Activated T-helper 2 cell treated with anti-CD3 and anti-CD28 coated beads, Interferon-gamma antibody, Interleukin-2, Interleukin-4, amounts not matched to agents 10 μg/mL and 5 μg/mL and 100 μg/mL, durations not matched to agents 14 hours and 24 hours and 36 hours (primary cell): ENCODE data around the gene SMURF1. TPM values are rescaled to one million over a fixed set of nuclear protein-coding genes. Genes with fewer than 3 reads are reported as not detected.

Source experiments
- DNase-seq: peaks from one replicate; pipeline ENCODE4 v3.0.0; 2021; ENCODE audit warnings: low spot score
- H3K27ac Mint-ChIP-seq: one replicate; pipeline ENCODE4 v1.8.0; 2021; ENCODE audit warnings: mixed read lengths
- H3K27me3 Mint-ChIP-seq: one replicate; pipeline ENCODE4 v1.8.0; 2021; ENCODE audit warnings: low read depth, mixed read lengths
- H3K36me3 Mint-ChIP-seq: one replicate; pipeline ENCODE4 v1.8.0; 2021; ENCODE audit warnings: low read depth, mixed read lengths
- H3K4me1 Mint-ChIP-seq: one replicate; pipeline ENCODE4 v1.8.0; 2021; ENCODE audit warnings: low read depth, mixed read lengths
- H3K4me3 Mint-ChIP-seq: one replicate; pipeline ENCODE4 v1.8.0; 2021; ENCODE audit warnings: low read depth, mild to moderate bottlenecking, moderate library complexity, mixed read lengths
- H3K9me3 Mint-ChIP-seq: one replicate; pipeline ENCODE4 v1.8.0; 2021; ENCODE audit warnings: mixed read lengths
- intact Hi-C: fragments of 100-400 bp; cut with micrococcal nuclease; formaldehyde crosslinking; loops from one replicate; pipeline ENCODE4 v1.15.1; 2023
- total RNA-seq: library from RNA; stranded (reverse); gene quantifications from 2 replicates; pipeline ENCODE4 v1.2.3, GENCODE V29; 2022

The SMURF1 gene
- total RNA-seq, 1 donor from 2014 or later, result 13.5 TPM

DNA sequence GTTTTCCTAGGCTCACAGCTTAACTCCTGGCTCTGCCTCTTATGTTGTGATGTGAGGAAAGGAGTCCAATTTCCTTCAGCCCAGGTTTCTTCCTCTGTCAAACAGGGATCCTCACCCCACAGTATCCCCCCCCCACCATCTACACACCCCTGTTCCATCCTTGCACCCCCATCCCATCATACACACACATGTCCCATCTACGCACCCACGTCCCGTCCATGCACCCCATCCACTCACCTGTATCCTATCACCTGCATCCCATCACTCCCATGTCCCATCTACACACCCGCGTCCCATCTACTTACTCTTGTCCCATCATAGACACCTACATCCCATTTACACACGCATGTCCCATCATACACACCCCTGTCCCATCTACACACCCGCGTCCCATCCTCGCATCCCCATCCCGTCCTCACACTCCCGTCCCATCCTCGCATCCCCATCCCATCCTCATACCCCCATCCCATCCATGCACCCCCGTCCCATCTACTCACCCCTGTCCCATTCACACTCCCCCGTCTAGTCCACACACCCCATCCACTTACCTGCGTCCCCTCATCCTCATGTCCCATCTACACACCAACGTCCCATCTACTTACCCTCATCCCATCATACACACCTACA is 148.3 kb downstream of the SMURF1 start:
- Mint-ChIP-seq H3K4me3 (no peak overlapping the region), H3K27ac (no peak overlapping the region), H3K9me3 (no peaks in the 10 kb centered on the region), H3K4me1 (peaks cover 6% of the 10 kb centered on the region), H3K27me3 (no peaks in the 10 kb centered on the region), H3K36me3 (peaks cover 66% of the 10 kb centered on the region)
- no peak for DNase-seq
- intact Hi-C loops, result no loop called here

DNA sequence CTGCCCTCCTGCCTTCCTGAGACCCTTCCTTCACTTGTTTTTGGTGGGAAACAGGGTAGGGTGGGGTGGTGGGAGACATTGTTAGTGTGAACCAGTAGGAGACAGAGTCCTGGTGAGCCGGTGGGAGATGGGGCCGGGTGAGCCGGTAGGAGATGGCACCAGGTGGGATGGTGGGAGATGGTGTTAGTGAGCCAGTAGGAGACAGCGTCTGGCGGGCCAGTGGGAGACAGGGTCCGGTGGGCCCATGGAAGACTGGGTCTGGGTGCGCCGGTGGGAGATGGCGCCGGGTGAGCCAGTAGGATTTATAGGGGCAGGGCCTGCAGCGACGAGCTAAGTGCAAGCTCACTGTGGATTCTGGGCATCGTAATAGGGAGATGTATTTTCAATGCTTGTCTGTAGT is 148.8 kb downstream of the SMURF1 start:
- intact Hi-C loops, result no loop called here
- Mint-ChIP-seq H3K27me3 (no peaks in the 10 kb centered on the region), H3K9me3 (no peaks in the 10 kb centered on the region), H3K36me3 (peaks cover 70% of the 10 kb centered on the region), H3K4me3 (no peak overlapping the region), H3K4me1 (peaks cover 6% of the 10 kb centered on the region), H3K27ac (no peak overlapping the region)
- DNase-seq, result no peak

DNA sequence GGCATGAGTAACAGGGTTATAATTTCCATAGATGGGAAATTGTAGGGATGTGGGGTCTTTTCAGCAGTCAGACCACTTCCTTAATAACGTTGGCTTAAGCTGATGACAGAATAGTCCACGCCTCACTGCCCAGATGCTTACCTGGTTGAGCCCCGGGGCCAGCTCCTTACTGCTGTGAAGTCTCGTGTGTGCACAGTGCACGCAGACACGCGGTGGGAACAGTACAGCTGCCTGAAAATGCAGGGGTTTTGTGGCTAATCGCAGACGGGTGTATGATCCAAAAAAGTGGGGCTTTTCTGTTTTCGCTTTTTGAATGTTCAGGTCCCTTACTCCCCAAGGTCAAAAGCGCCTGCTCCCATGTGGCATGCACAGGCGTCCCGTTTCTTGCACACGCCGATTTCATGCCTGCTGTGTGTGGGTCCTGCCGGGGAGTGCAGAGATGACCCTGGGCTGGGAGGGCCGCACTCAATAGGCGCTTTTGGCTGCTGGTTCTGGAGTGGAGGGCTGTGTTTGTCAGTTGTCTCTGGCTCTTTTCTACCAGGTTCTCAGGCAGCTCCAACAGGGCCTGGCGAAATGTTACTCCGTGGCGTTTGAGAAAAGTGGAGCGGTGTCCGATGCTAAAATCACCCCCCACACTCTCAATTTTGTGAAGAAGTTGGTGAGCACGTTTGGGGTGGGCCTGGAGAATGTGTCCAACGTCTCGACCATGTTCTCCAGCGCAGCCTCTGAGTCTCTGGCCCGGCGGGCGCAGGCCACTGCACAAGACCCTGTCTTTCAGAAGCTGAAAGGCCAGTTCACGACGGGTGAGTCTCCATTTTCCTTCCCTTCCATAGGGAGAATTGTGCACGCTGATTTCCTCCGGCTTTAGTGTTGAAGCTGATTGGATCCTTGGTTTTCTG is 149.6 kb downstream of the SMURF1 start:
- DNase-seq, result no peak
- H3K27ac Mint-ChIP-seq, result no peak overlapping the region
- H3K27me3 Mint-ChIP-seq, result no peaks in the 10 kb centered on the region
- H3K9me3 Mint-ChIP-seq, result no peaks in the 10 kb centered on the region
- H3K36me3 Mint-ChIP-seq, result peaks cover 73% of the 10 kb centered on the region
- no peak overlapping the region for H3K4me3 Mint-ChIP-seq
- peaks cover 6% of the 10 kb centered on the region for H3K4me1 Mint-ChIP-seq
- intact Hi-C loops, result no loop called here

DNA sequence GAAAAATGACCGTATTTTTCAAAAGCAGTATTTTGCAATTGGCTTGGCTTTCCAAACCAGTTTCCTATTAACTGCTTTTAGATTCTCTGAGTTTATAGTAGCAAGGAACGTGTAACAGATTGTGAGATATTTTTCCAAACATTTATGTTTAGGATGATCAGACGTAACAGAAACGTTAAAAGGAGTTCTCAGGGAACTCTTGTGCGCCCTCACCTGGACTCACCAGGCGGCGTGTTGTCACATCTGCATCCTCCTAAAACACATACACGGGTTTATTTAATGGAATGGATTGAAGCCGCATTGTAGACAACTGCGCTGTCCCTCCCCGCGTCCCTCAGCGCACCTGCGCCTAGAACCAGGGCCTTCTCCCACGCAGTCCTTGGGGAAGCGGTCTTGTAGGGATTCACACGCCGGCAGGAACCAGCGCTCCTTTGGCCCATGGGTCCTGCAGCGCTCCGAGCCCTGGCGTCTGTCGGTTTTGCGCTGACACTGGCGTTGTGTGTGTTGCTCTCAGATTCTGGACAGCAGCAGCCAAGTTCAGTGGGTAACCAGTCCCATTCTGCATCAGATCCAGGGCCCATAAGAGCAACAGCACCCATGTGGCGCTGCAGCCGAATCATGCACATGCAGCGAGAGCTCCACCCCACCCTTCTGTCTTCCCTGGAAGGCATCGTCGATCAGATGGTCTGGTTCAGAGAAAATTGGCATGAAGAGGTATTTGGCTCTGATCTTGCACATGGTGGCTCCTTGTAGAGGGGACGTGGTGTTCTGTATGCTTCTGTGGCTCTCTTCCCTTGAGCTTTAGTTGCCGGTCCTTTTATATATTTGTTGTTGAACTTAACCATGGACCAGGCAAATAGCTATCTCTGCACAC is 150.6 kb downstream of the SMURF1 start:
- H3K4me3 Mint-ChIP-seq, result no peak overlapping the region
- no peaks in the 10 kb centered on the region for H3K9me3 Mint-ChIP-seq
- H3K27me3 Mint-ChIP-seq, result no peaks in the 10 kb centered on the region
- no peak for DNase-seq
- no peak overlapping the region for H3K27ac Mint-ChIP-seq
- peaks cover 74% of the 10 kb centered on the region for H3K36me3 Mint-ChIP-seq
- H3K4me1 Mint-ChIP-seq, result peaks cover 6% of the 10 kb centered on the region
- intact Hi-C loops, result no loop called here

DNA sequence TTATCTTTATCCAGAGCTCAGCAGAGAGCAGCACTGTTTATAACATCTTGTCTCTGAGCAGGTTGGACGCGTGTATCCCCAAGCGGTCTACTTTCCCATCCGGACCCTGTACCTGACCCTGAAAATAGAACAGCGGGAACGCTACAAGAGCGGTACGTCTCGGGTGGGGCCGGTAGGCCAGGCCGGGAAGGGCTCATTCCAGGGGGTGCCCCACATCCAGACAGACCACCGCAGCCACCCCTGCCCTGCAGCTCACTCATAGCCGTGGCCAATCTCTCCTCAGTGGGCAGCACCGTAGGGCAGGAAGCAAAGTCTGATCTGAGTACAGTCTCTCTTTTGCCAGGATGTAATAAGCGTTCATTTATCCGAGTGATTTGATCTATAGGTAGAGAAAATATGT is 151.8 kb downstream of the SMURF1 start:
- H3K4me1 Mint-ChIP-seq, result peaks cover 6% of the 10 kb centered on the region
- H3K27ac Mint-ChIP-seq, result no peak overlapping the region
- peaks cover 83% of the 10 kb centered on the region for H3K36me3 Mint-ChIP-seq
- no peak overlapping the region for H3K4me3 Mint-ChIP-seq
- intact Hi-C loops, result no loop called here
- no peaks in the 10 kb centered on the region for H3K9me3 Mint-ChIP-seq
- no peak for DNase-seq
- no peaks in the 10 kb centered on the region for H3K27me3 Mint-ChIP-seq

DNA sequence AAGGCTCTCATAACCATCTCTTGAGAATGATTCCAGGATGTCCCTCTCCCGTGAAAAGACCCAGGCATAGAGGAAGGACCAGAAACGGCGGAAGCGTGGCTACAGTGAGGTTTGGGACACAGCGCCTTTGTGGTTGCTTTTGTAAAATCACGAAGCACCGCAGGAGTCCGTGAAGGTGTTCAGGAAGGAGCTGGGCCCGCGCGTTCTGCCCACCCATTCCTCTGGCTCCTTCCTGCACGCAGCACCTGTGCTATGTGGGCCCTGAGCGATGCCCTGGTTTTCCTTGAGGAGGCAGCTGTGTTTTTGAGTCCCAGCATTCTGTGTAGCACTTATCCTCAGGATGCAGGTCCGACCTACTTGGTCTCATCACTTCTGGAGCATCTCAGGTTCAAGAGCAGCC is 152.8 kb downstream of the SMURF1 start:
- DNase-seq, result no peak
- H3K36me3 Mint-ChIP-seq, result peaks cover 90% of the 10 kb centered on the region
- H3K27ac Mint-ChIP-seq, result no peak overlapping the region
- H3K9me3 Mint-ChIP-seq, result no peaks in the 10 kb centered on the region
- no peaks in the 10 kb centered on the region for H3K27me3 Mint-ChIP-seq
- no peak overlapping the region for H3K4me3 Mint-ChIP-seq
- peaks cover 4% of the 10 kb centered on the region for H3K4me1 Mint-ChIP-seq
- intact Hi-C loops, result no loop called here

DNA sequence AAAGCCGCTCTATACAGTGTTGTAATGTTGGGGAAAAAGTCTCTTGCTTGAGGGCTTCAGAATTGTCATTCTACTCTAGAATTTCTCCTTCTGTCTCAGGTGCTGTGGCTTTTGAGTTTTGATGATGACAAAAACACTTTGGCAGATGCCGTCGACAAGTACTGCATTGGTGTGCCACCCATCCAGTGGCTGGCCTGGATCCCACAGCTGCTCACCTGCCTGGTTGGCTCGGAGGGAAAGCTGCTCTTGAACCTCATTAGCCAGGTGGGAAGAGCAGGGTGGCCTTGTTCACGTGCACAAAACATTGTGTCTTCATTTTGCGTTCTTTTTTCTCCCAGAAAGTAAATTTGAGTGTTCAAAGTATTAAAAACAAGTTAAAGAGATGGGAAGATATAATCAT is 153.6 kb downstream of the SMURF1 start:
- DNase-seq, result no peak
- peaks cover 90% of the 10 kb centered on the region for H3K36me3 Mint-ChIP-seq
- no peaks in the 10 kb centered on the region for H3K27me3 Mint-ChIP-seq
- H3K4me1 Mint-ChIP-seq, result no peaks in the 10 kb centered on the region
- intact Hi-C loops, result no loop called here
- H3K27ac Mint-ChIP-seq, result no peak overlapping the region
- peaks cover 5% of the 10 kb centered on the region for H3K9me3 Mint-ChIP-seq
- H3K4me3 Mint-ChIP-seq, result no peak overlapping the region

DNA sequence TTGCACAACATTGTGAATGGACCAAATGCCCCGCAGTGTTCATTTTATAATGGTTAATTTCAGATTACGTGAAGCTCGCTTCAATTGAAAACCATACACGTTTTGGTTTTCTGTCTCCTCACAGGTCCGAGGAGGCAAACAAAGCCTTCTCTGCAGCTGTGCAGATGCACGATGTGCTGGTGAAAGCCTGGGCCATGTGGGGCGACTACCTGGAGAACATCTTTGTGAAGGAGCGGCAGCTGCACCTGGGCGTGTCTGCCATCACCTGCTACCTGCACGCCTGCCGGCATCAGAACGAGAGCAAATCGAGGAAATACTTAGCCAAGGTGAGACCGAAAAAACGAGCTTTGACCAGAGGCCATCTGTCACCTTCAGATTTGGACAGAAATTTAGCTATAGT is 155.3 kb downstream of the SMURF1 start:
- intact Hi-C loops, result no loop called here
- no peak for DNase-seq
- no peaks in the 10 kb centered on the region for H3K27me3 Mint-ChIP-seq
- peaks cover 95% of the 10 kb centered on the region for H3K36me3 Mint-ChIP-seq
- H3K4me1 Mint-ChIP-seq, result no peaks in the 10 kb centered on the region
- no peak overlapping the region for H3K4me3 Mint-ChIP-seq
- H3K27ac Mint-ChIP-seq, result no peak overlapping the region
- H3K9me3 Mint-ChIP-seq, result peaks cover 5% of the 10 kb centered on the region

DNA sequence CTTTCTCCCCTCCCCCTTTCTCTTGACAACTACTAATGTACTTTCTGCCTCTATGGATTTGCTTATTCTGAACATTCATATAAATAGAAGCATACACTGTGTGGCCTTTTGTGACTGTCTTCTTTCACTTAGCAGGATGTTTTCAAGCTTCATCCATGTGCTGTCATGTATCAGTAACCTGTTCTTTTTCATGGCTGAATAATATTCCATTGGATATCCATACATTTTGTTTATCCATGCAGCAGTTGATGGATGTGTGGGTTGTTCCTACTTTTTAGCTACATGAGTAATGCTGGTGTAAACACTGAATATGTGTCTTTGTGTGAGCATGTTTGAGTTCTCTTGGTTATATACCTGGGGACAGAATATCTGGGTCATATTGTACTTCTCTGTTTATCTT is 158.0 kb downstream of the SMURF1 start:
- Mint-ChIP-seq H3K9me3 (peaks cover 5% of the 10 kb centered on the region), H3K4me3 (no peak overlapping the region), H3K27me3 (no peaks in the 10 kb centered on the region), H3K4me1 (no peaks in the 10 kb centered on the region), H3K36me3 (peaks cover 96% of the 10 kb centered on the region), H3K27ac (no peak overlapping the region)
- DNase-seq, result no peak
- intact Hi-C loops, result no loop called here

DNA sequence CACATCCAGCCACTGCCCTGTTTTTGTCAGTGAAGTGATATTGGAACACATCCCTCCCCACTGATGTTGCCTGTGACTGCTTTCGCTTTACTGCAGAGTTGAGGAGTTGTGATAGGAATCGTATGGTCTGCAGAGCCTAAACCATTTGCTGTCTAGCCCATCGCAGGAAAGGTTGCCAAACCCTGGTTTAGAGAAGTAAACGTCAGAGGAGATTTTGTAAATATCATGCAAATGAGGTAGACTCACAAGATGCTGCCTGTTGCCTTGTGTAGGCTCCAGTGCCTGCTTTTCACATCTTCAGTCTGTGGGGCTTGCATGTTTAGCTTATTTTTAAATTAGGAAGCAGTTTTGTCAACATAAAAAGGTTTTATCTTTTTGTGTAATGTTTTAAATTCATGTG is 158.5 kb downstream of the SMURF1 start:
- peaks cover 5% of the 10 kb centered on the region for H3K9me3 Mint-ChIP-seq
- no peak overlapping the region for H3K4me3 Mint-ChIP-seq
- no peak overlapping the region for H3K27ac Mint-ChIP-seq
- H3K36me3 Mint-ChIP-seq, result peaks cover 98% of the 10 kb centered on the region
- H3K4me1 Mint-ChIP-seq, result no peaks in the 10 kb centered on the region
- H3K27me3 Mint-ChIP-seq, result no peaks in the 10 kb centered on the region
- no peak for DNase-seq
- intact Hi-C loops, result no loop called here

DNA sequence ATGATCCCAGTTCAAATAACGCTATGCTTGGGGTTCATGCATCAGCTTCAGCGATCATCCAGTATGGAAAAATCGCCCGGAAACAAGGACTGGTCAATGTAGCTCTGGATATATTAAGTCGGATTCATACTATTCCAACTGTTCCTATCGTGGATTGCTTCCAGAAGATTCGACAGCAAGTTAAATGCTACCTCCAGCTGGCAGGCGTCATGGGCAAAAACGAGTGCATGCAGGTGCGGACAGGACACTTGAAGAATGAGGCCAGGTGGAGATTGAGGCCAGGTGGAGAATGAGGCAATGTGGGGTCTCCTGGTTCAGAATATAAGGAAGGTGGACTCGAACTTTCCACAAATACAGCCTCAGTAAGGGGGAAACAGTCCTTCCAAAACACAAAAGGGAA is 159.8 kb downstream of the SMURF1 start:
- H3K9me3 Mint-ChIP-seq, result peaks cover 5% of the 10 kb centered on the region
- no peak overlapping the region for H3K27ac Mint-ChIP-seq
- H3K4me1 Mint-ChIP-seq, result no peaks in the 10 kb centered on the region
- no peak for DNase-seq
- no peaks in the 10 kb centered on the region for H3K27me3 Mint-ChIP-seq
- peaks cover 99% of the 10 kb centered on the region for H3K36me3 Mint-ChIP-seq
- no peak overlapping the region for H3K4me3 Mint-ChIP-seq
- intact Hi-C loops, result no loop called here

DNA sequence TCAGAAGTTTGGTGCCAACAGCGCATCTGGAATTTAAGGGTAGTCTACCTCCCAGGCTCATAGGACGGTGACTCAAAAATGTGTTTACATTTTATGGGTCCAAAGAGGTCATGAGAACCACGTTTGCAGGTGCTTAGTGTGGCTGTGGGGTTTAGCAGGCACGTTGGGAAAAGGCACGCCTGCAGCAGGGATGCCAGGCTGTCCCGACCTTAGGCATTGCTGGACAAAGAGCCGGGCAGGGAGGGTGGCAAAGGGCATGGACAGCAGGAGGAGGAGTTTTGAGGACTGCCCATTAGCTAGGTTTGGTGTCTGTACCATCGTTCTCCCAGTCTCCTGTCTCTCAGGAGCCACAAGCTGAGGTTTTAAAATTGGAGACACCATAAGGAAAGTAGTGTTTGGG is 161.2 kb downstream of the SMURF1 start:
- H3K27me3 Mint-ChIP-seq, result no peaks in the 10 kb centered on the region
- peaks cover 92% of the 10 kb centered on the region for H3K36me3 Mint-ChIP-seq
- H3K4me3 Mint-ChIP-seq, result no peak overlapping the region
- intact Hi-C loops, result no loop called here
- DNase-seq, result no peak
- H3K9me3 Mint-ChIP-seq, result peaks cover 5% of the 10 kb centered on the region
- no peak overlapping the region for H3K27ac Mint-ChIP-seq
- H3K4me1 Mint-ChIP-seq, result no peaks in the 10 kb centered on the region

DNA sequence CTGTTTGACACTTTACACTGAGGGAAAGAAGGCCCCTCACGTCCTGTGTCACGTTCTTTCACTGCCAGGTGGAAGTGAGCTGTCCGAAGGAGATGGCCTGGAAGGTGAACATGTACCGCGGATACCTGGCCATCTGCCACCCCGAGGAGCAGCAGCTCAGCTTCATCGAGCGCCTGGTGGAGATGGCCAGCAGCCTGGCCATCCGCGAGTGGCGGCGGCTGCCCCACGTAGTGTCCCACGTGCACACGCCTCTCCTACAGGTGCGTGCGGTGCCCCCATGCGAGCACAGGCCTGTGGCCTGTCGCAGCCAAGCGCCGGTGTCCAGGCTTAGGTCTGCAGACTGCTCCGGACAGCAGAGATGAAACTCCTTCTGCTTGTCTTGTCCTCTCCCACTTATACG is 162.2 kb downstream of the SMURF1 start:
- H3K27ac Mint-ChIP-seq, result no peak overlapping the region

More for the DNA sequence above, 162.2 kb downstream of the SMURF1 start:
- Mint-ChIP-seq H3K9me3 (peaks cover 5% of the 10 kb centered on the region), H3K4me3 (no peak overlapping the region), H3K4me1 (no peaks in the 10 kb centered on the region), H3K27me3 (no peaks in the 10 kb centered on the region), H3K36me3 (peaks cover 88% of the 10 kb centered on the region)
- intact Hi-C loops, result no loop called here
- DNase-seq, result no peak
